ENCODE data around the gene BCKDK. TPM values are rescaled to one million over a fixed set of nuclear protein-coding genes. Genes with fewer than 3 reads are reported as not detected.
A peak's percentile ranks its signal among the peaks of the same experiment; 100 is the strongest.

The BCKDK gene
- total and polyA plus RNA-seq, 2 of the 13 experiments (the other 11 are each of a cell fraction or from before 2014, with no cell fraction given) = 24.9 to 42.6 TPM

- TF ChIP-seq USF2 (IDR thresholded peaks at IDR 0.05; ENCODE audit: low read depth, low read length) (no peak), USF2 (CRISPR knock-in tag; IDR thresholded peaks at IDR 0.05; ENCODE audit: borderline replicate concordance) (no peak), THAP8 (CRISPR knock-in tag; IDR thresholded peaks at IDR 0.05; ENCODE audit: borderline replicate concordance) (no peak), SRF (IDR thresholded peaks at IDR 0.05; ENCODE audit: low read depth, low read length) (peak; percentile 70; the same call in 1 of the 2 replicates), HCFC1 (IDR thresholded peaks at IDR 0.05; ENCODE audit: low read depth, low read length) (peak; percentile 88), ZNF7 (CRISPR knock-in tag; IDR thresholded peaks at IDR 0.05) (no peak), SP140L (CRISPR knock-in tag; IDR thresholded peaks at IDR 0.05; ENCODE audit: borderline replicate concordance) (no peak; the same call in 1 of the 2 replicates), ZNF513 (CRISPR knock-in tag; conservative IDR thresholded peaks at IDR 0.05) (0 out of 2 replicates have a peak, but pooled peaks have one; percentile 48), ZNF121 (CRISPR knock-in tag; IDR thresholded peaks at IDR 0.05) (peak; percentile 44; the same call in 1 of the 2 replicates), FLYWCH1 (CRISPR knock-in tag; IDR thresholded peaks at IDR 0.05) (no peak), ZNF530 (CRISPR knock-in tag; IDR thresholded peaks at IDR 0.05; ENCODE audit: low read depth) (no peak), DPF2 (CRISPR knock-in tag; IDR thresholded peaks at IDR 0.05; ENCODE audit: borderline replicate concordance, low read depth) (0 out of 2 replicates have a peak, but pooled peaks have one; percentile 14), CENPX (CRISPR knock-in tag; IDR thresholded peaks at IDR 0.05) (no peak), ZNF784 (CRISPR knock-in tag; IDR thresholded peaks at IDR 0.05; ENCODE audit: borderline replicate concordance) (peak; percentile 95), MED13 (CRISPR knock-in tag; IDR thresholded peaks at IDR 0.05) (peak; percentile 57; the same call in 1 of the 2 replicates), ZNF549 (CRISPR knock-in tag; IDR thresholded peaks at IDR 0.05) (no peak), ZNF720 (CRISPR knock-in tag; IDR thresholded peaks at IDR 0.05) (no peak), PBX2 (CRISPR knock-in tag; IDR thresholded peaks at IDR 0.05) (peak; percentile 49; the same call in 1 of the 2 replicates), ATF7 (IDR thresholded peaks at IDR 0.05) (no peak), ATF7 (CRISPR knock-in tag; IDR thresholded peaks at IDR 0.05) (0 out of 2 replicates have a peak, but pooled peaks have one; percentile 43), ZNF878 (CRISPR knock-in tag; IDR thresholded peaks at IDR 0.05) (peak; percentile 58; the same call in 1 of the 2 replicates), YEATS4 (CRISPR knock-in tag; IDR thresholded peaks at IDR 0.05; ENCODE audit: borderline replicate concordance) (0 out of 2 replicates have a peak, but pooled peaks have one; percentile 27)
Measured at GRCh38 chr16:31073970-31074813, 34.0 kb upstream of the BCKDK start, which contains the start of the genes ZNF646 and ZNF668 (continued).
